HepG2 (cell line): ENCODE data around the gene ITIH6. TPM values are rescaled to one million over a fixed set of nuclear protein-coding genes. Genes with fewer than 3 reads are reported as not detected.

Source experiments
- ATAC-seq: fragments of 200-7000 bp; cut with Tn5 transposase; 3 replicates; pipeline ENCODE4 v1.9.1; 2020; ENCODE audit warnings: mild to moderate bottlenecking, moderate library complexity
- BruUV-seq: library from RNA; stranded (reverse); fragments of 400-500 nt; replicated peaks from 2 replicates; lab custom pipeline; 2021; lab: Mats Ljungman, UMichigan
- CTCF ChIA-PET: fragments of 300-600 bp; formaldehyde crosslinking; extraction: SDS; loops from one replicate; lab custom pipeline; 2021; ENCODE audit warnings: low total read pairs, inconsistent platforms, low intra/inter-chr PET ratio; lab: Yijun Ruan, JAX
- POLR2A ChIA-PET: fragments of 350-600 bp; sonication (Branson Sonifier 250); formaldehyde crosslinking; loops from one replicate; lab custom pipeline; 2020; ENCODE audit warnings: antibody characterized with exemption, inconsistent platforms; lab: Yijun Ruan, JAX
- DNase-seq: peaks from one replicate; pipeline ENCODE4 v3.0.0-alpha.2; 2015; ENCODE audit warnings: low spot score
- FAIRE-seq: peaks from 3 replicates; lab custom pipeline; 2011; peaks lifted over from hg19 to GRCh38; lab: Jason Lieb, UNC
- H2AFZ ChIP-seq: one replicate; pipeline ENCODE4 v1.6.1; 2011; ENCODE audit warnings: low read length, inconsistent platforms
- H3K27ac ChIP-seq: fragments of 300-600 bp; 3 replicates; pipeline ENCODE4 v1.8.0; 2011; ENCODE audit warnings: mixed run types, mild to moderate bottlenecking, mixed read lengths, low read length, inconsistent platforms; ENCODE audit not compliant: insufficient read depth; ENCODE audit errors: extremely low read length
- H3K27me3 ChIP-seq, 2 experiments: fragments of 200-600 bp in 1 of 2; 2 replicates in 1 of 2; 3 replicates in 1 of 2; pipeline versions ENCODE4 v1.6.0 to v1.8.0; 2011; ENCODE audit warnings: low read length in 2 of 2, mild to moderate bottlenecking in 2 of 2, moderate library complexity in 2 of 2, inconsistent platforms in 1 of 2; ENCODE audit not compliant: insufficient read depth in 2 of 2, control insufficient read depth in 1 of 2
- H3K36me3 ChIP-seq, 2 experiments: fragments of 200-600 bp in 1 of 2; replicated peaks in 1 of 2; 2 replicates in 1 of 2; 3 replicates in 1 of 2; pipeline versions ENCODE4 v1.5.1 to v1.8.0; 2011; ENCODE audit warnings: low read length in 2 of 2, inconsistent platforms in 1 of 2; ENCODE audit not compliant: insufficient read depth in 2 of 2, control insufficient read depth in 1 of 2
- H3K4me1 ChIP-seq: 2 replicates; pipeline ENCODE4 v1.5.1; 2012; ENCODE audit warnings: low read length, inconsistent platforms; ENCODE audit not compliant: insufficient read depth
- H3K4me2 ChIP-seq: 2 replicates; pipeline ENCODE4 v1.6.0; 2011; ENCODE audit warnings: low read depth, low read length, inconsistent platforms
- H3K4me3 ChIP-seq, 3 experiments: fragments of 200-600 bp in 1 of 3; sonication (generic), shearing (Covaris generic) in 1 of 3; replicated peaks in 1 of 3; 2 replicates each; pipeline ENCODE4 v1.5.1; 2011 to 2016; ENCODE audit warnings: low read length in 3 of 3, inconsistent platforms in 2 of 3, low read depth in 2 of 3, mild to moderate bottlenecking in 2 of 3, control low read depth in 1 of 3, mixed read lengths in 1 of 3; ENCODE audit not compliant: insufficient read depth in 1 of 3
- H3K79me2 ChIP-seq: one replicate; pipeline ENCODE4 v1.6.1; 2011; ENCODE audit warnings: low read length, inconsistent platforms; ENCODE audit not compliant: insufficient read depth
- H3K9ac ChIP-seq: 2 replicates; pipeline ENCODE4 v1.6.0; 2011; ENCODE audit warnings: mild to moderate bottlenecking, low read depth, low read length, inconsistent platforms; ENCODE audit not compliant: insufficient read depth
- H3K9me3 ChIP-seq: 2 replicates; pipeline ENCODE4 v1.5.1; 2012; ENCODE audit warnings: mild to moderate bottlenecking, low read length
- H4K20me1 ChIP-seq: 2 replicates; pipeline ENCODE4 v1.6.0; 2011; ENCODE audit warnings: inconsistent platforms, mild to moderate bottlenecking, low read length, moderate library complexity; ENCODE audit not compliant: insufficient read depth
- ARNT ChIP-seq: fragments of 450-650 bp; IDR thresholded peaks from 2 replicates; pipeline ENCODE4 v1.6.1; 2017
- CCDC6 ChIP-seq: sonication (generic); formaldehyde crosslinking; IDR thresholded peaks from 2 replicates; pipeline ENCODE4 v1.8.1; 2022; ENCODE audit warnings: mild to moderate bottlenecking, missing genetic modification reagents, moderate library complexity
- MAFF ChIP-seq: IDR thresholded peaks from 2 replicates; pipeline ENCODE4 v1.6.1; 2011; ENCODE audit warnings: low read depth, low read length, improper control_type of control experiment
- MAFK ChIP-seq, 2 experiments: IDR thresholded peaks in 1 of 2; conservative IDR thresholded peaks in 1 of 2; 2 replicates each; pipeline ENCODE4 v1.6.1; 2011; ENCODE audit warnings: improper control_type of control experiment in 2 of 2, low read length in 2 of 2
- MEIS2 ChIP-seq: sonication (generic); formaldehyde crosslinking; IDR thresholded peaks from 2 replicates; pipeline ENCODE4 v1.9.0; 2021; ENCODE audit warnings: mild to moderate bottlenecking, missing genetic modification reagents
- NCOA5 ChIP-seq: sonication (generic); formaldehyde crosslinking; IDR thresholded peaks from 2 replicates; pipeline ENCODE4 v1.4.0; 2020; ENCODE audit warnings: missing genetic modification reagents
- RFX5 ChIP-seq: IDR thresholded peaks from 2 replicates; pipeline ENCODE4 v1.6.1; 2011; ENCODE audit warnings: low read depth, low read length, improper control_type of control experiment
- SMAD3 ChIP-seq: sonication (generic); formaldehyde crosslinking; IDR thresholded peaks from 2 replicates; pipeline ENCODE4 v1.4.0; 2020; ENCODE audit warnings: missing genetic modification reagents
- ZKSCAN8 ChIP-seq: IDR thresholded peaks from 2 replicates; pipeline ENCODE4 v1.6.1; 2016; ENCODE audit warnings: borderline replicate concordance, missing genetic modification reagents, missing compliant biosample characterization
- ZNF430 ChIP-seq: sonication (generic); formaldehyde crosslinking; IDR thresholded peaks from 2 replicates; pipeline ENCODE4 v1.9.0; 2021; ENCODE audit warnings: mild to moderate bottlenecking, missing genetic modification reagents
- ZXDC ChIP-seq: sonication (generic); formaldehyde crosslinking; IDR thresholded peaks from 2 replicates; pipeline ENCODE4 v1.5.0; 2020; ENCODE audit warnings: mild to moderate bottlenecking, missing genetic modification reagents
- WGBS: methylation state at CpG from one replicate; pipeline ENCODE4 v1.1.6; 2017; ENCODE audit warnings: low lambda C conversion rate; 5-methylcytosine and 5-hydroxymethylcytosine counted together
- in situ Hi-C: cut with HindIII; loops from 2 replicates; pipeline ENCODE4 v1.10.0; 2017; ENCODE audit warnings: low pct_unique_long_range_greater_than_20kb; ENCODE audit not compliant: extremely low pct_ligation_motif_present
- intact Hi-C: fragments of 100-400 bp; cut with micrococcal nuclease; formaldehyde crosslinking; loops from one replicate; pipeline ENCODE4 v1.10.0; 2022; ENCODE audit not compliant: unreplicated experiment
- polyA plus RNA-seq, 8 experiments: library from polyadenylated mRNA; depleted of rRNA in 3 of 8; stranded (reverse) in 7 of 8; unstranded in 1 of 8; fragments of >200 nt; fragmentation: Illumina TruSeq in 4 of 8; extraction: Trizol in 4 of 8; gene quantifications; 2 replicates each; pipeline versions ENCODE4 v1.2.1 to v1.2.3, GENCODE V29; 2011 to 2016; ENCODE audit warnings: low read depth in 4 of 8, missing spikeins in 1 of 8, mixed read lengths in 1 of 8; ENCODE audit not compliant: insufficient read depth in 1 of 8
- total RNA-seq, 5 experiments: library from RNA; depleted of rRNA; stranded (reverse); fragments of >200 nt; fragmentation: Illumina TruSeq; extraction: Trizol; gene quantifications; 2 replicates each; pipeline ENCODE4 v1.2.3, GENCODE V29; 2016; ENCODE audit warnings: low read depth in 1 of 5

The ITIH6 gene
- total and polyA plus RNA-seq, 2 of the 13 experiments (the other 11 are each of a cell fraction or from before 2014, with no cell fraction given) = not detected

- no peak for TF ChIP-seq ZKSCAN8
- TF ChIP-seq MAFF = peak; percentile 71
- peak in 1 of 2 experiments; percentile 68; a peak in 3 of 4 replicates for TF ChIP-seq MAFK (conservative IDR thresholded peaks at IDR 0.05 in 1 of 2, IDR thresholded peaks at IDR 0.05 in 1 of 2; ENCODE audit: low read length in 2 of 2)
- CTCF ChIA-PET = no interaction called here
- no peaks in the 10 kb centered on the region for H3K9me3 ChIP-seq
- no peak overlapping the region for H3K9ac ChIP-seq
- H3K27ac ChIP-seq = no peak overlapping the region
- POLR2A ChIA-PET = no interaction called here
- no peaks in the 10 kb centered on the region for H3K4me1 ChIP-seq
- no peaks in the 10 kb centered on the region for H3K27me3 ChIP-seq
- H3K4me2 ChIP-seq = no peak overlapping the region
- H3K36me3 ChIP-seq = no peaks in the 10 kb centered on the region
- H3K79me2 ChIP-seq = no peaks in the 10 kb centered on the region
- no peak overlapping the region for H2AFZ ChIP-seq
- intact Hi-C loops = no loop called here
- FAIRE-seq = no peak
- no peak overlapping the region for H3K4me3 ChIP-seq
- H4K20me1 ChIP-seq = no peaks in the 10 kb centered on the region
- no peak for DNase-seq
- in situ Hi-C loops = no loop called here
- no TSS peak for BruUV-seq
- ATAC-seq = no peak
Observed at GRCh38 chrX:54714424-54714823, 83.6 kb downstream of the ITIH6 start.

DNA sequence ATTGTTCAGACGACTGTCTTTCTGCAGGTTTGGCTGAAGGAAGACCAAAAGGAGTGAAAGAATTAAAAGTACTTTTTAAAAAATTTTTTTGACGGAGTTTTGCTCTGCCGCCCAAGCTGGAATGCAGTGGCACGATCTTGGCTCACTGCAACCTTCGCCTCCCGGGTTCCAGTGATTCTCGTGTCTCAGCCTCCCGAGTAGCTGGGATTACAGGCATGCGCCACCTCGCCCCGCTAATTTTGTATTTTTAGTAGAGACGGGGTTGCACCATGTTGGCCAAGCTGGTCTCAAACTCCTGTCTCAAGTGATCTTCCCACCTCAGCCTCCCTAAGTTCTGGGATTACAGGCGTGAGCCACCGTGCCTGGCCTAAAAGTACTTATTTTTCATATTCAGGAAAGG lies 86.3 kb downstream of the ITIH6 start:
- POLR2A ChIA-PET = no interaction called here
- Histone ChIP-seq H3K9ac (no peak overlapping the region), H3K27me3 (no peaks in the 10 kb centered on the region), H3K27ac (no peak overlapping the region), H3K9me3 (no peaks in the 10 kb centered on the region), H4K20me1 (no peaks in the 10 kb centered on the region), H3K79me2 (no peaks in the 10 kb centered on the region), H2AFZ (no peak overlapping the region), H3K36me3 (no peaks in the 10 kb centered on the region), H3K4me2 (no peak overlapping the region), H3K4me3 (no peak overlapping the region), H3K4me1 (peaks cover 14% of the 10 kb centered on the region)
- no TSS peak for BruUV-seq
- CTCF ChIA-PET = no interaction called here
- intact Hi-C loops = no loop called here
- ATAC-seq (no peak), DNase-seq (no peak), FAIRE-seq (no peak)
- WGBS = 84% methylated on average over 14 of the region's 14 CpGs
- in situ Hi-C loops = no loop called here
- TF ChIP-seq CCDC6 = no peak
- TF ChIP-seq MEIS2 (CRISPR knock-in tag) = no peak
- no peak for TF ChIP-seq SMAD3 (CRISPR knock-in tag)
- TF ChIP-seq ARNT = no peak
- no peak for TF ChIP-seq NCOA5 (CRISPR knock-in tag)
- no peak for TF ChIP-seq ZNF430 (CRISPR knock-in tag)
- no peak for TF ChIP-seq RFX5
- TF ChIP-seq ZXDC (CRISPR knock-in tag) = no peak
